K562 treated with DMSO at 1 percent for 12 hours (cell line): ENCODE results near the gene GPR161. TPM values are rescaled to one million over a fixed set of nuclear protein-coding genes. Genes with fewer than 3 reads are reported as not detected.

Source experiments
- total RNA-seq: library from RNA; unstranded; fragments of 300-600 nt; gene quantifications from 2 replicates; pipeline ENCODE4 v1.2.3, GENCODE V29; 2022; ENCODE audit not compliant: insufficient read depth

Gene GPR161
- total RNA-seq: 2.9 and 3.6 TPM in 2 replicates

GRCh38 chr1:168136709-168137514, at the start of gene GPR161:
GPR161 (minus strand) TSS chr1:168136930; CDS start chr1:168104850, 32,080 bp downstream.

GRCh38 chr1:168178638-168179437, 42.1 kb upstream of the GPR161 start, which contains the start of gene TIPRL:
TIPRL (plus strand) TSS chr1:168178962; CDS start chr1:168179078, 116 bp downstream.

Other genes with a start within 250 kb of the GPR161 start
- gene ADCY10, start 222.8 kb downstream of the GPR161 start, total RNA-seq: 0.22 and 0.35 TPM in 2 replicates
- gene DCAF6, start 200.2 kb downstream of the GPR161 start, total RNA-seq: 21.4 and 46.4 TPM in 2 replicates
- gene MPC2, start 199.9 kb downstream of the GPR161 start, total RNA-seq: 65.9 and 82.1 TPM in 2 replicates
- gene TIPRL, start 42.0 kb upstream of the GPR161 start, total RNA-seq: 21.6 and 37.3 TPM in 2 replicates
- 3.3 and 8.1 TPM in 2 replicates for gene SFT2D2, start 89.1 kb upstream of the GPR161 start, total RNA-seq
- gene TBX19, start 143.9 kb upstream of the GPR161 start, total RNA-seq: 2.0 and 5.4 TPM in 2 replicates